IPS DF 6.9 (cell line): Measurements from ENCODE around the gene FNDC5.

Experiments
- DNase-seq: peaks from one replicate; pipeline ENCODE4 v3.0.0-alpha.2; 2013; ENCODE audit warnings: low read depth, low spot score
- H3K27ac ChIP-seq: one replicate; pipeline ENCODE4 v1.5.1; 2013; ENCODE audit warnings: low read length, control low read depth
- H3K27me3 ChIP-seq: 2 replicates; pipeline ENCODE4 v1.6.1; 2013; ENCODE audit warnings: mild to moderate bottlenecking, low read length; ENCODE audit not compliant: control insufficient read depth, insufficient read depth
- H3K36me3 ChIP-seq: 2 replicates; pipeline ENCODE4 v1.6.1; 2013; ENCODE audit warnings: low read length; ENCODE audit not compliant: control insufficient read depth, insufficient read depth
- H3K4me1 ChIP-seq: 2 replicates; pipeline ENCODE4 v1.6.1; 2013; ENCODE audit warnings: low read length; ENCODE audit not compliant: control insufficient read depth, insufficient read depth
- H3K4me3 ChIP-seq: 2 replicates; pipeline ENCODE4 v1.5.1; 2013; ENCODE audit warnings: mild to moderate bottlenecking, low read length
- H3K9me3 ChIP-seq: 2 replicates; pipeline ENCODE4 v1.6.1; 2013; ENCODE audit warnings: low read length, inconsistent platforms; ENCODE audit not compliant: control insufficient read depth, insufficient read depth
- WGBS: extraction: QIAGEN DNeasy Blood & Tissue Kit; methylation state at CpG from one replicate; pipeline ENCODE4 v1.1.7; 2013; ENCODE audit warnings: mixed read lengths, missing lambda C conversion rate; ENCODE audit not compliant: insufficient read length, insufficient coverage; 5-methylcytosine and 5-hydroxymethylcytosine counted together

FNDC5 gene

DNA sequence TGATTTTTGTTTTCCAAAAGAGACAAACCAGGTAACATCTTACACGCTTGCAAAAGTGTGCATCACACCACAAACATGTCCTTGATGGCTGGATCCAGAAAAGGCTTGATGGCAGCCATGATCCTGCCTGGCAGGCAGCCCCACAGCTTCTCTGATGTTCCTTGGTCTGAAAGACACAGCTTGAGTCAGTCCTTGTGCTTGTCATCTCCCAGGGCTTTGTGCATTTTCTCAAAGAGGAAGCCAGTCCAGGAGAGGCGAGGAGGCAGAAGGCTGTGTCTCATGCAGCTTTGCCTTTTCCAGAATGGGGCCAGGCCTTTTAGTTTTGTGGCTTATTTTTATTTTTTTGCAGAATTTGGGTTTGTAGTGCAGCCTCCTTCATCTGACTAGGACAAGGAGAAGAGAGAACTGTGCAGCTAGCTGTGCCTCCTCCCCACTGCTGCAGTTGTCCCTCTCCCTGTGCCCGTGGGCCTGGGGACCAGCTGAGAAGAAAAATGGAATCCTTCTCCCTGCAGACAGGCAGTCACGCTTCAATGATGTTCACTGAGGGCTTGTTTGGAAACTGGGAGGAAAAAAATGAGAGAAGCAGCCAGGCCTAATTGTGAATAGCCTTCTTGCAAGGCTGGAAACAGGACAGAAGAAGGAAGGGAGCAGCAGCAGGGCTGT lies 7.4 kb downstream of the FNDC5 start:
- no peaks in the 10 kb centered on the region for H3K27me3 ChIP-seq

DNA sequence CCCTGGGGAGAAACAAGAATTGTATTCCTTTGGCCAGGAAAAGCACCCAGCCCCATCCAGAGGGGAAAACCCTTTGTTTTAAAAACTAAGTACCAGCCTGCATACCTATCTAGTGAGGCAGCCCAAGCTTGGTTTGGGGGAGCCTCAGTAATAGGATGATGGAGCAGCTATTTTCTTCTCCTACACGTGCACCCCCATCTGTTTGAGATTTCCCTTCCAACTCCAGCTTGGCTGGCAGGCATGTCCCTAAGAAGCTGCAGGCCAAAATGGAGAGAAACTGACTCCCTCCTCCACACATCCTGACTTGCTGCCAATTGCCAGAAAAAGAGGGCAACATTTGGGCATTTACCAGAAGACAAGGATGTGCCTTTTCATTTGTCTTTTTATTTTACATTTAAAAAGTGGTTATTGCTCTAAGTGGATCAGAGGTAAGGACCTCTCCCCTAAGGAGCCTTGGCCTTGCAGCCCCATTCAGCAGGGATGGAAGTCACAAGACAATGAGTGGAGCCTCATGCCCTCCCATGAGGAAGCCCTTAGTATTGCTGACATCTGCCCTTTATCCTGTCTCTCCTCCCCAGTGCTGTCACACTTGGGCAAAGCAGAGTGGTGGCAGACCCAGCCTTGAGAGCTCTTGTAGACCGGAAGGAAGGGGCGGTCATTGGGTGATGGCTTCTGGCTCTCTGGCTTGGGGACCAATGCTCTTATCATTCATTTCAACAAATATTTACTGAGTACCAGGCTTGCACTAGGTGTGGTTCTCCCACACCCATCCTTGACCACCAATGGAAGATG lies 8.6 kb downstream of the FNDC5 start:
- WGBS = no CpG with 5 or more reads among the region's 3 CpGs
- no peak for DNase-seq
- no peak overlapping the region for H3K4me3 ChIP-seq
- H3K27ac ChIP-seq = no peak overlapping the region
- H3K27me3 ChIP-seq = no peaks in the 10 kb centered on the region
- H3K36me3 ChIP-seq = no peaks in the 10 kb centered on the region
- no peaks in the 10 kb centered on the region for H3K4me1 ChIP-seq
- no peaks in the 10 kb centered on the region for H3K9me3 ChIP-seq

More for the DNA sequence above, 7.4 kb downstream of the FNDC5 start:
- no CpG with 5 or more reads among the region's 4 CpGs for WGBS
- no peak for DNase-seq
- Histone ChIP-seq H3K4me1 (no peaks in the 10 kb centered on the region), H3K4me3 (no peak overlapping the region), H3K36me3 (no peaks in the 10 kb centered on the region), H3K27ac (no peak overlapping the region), H3K9me3 (no peaks in the 10 kb centered on the region)

DNA sequence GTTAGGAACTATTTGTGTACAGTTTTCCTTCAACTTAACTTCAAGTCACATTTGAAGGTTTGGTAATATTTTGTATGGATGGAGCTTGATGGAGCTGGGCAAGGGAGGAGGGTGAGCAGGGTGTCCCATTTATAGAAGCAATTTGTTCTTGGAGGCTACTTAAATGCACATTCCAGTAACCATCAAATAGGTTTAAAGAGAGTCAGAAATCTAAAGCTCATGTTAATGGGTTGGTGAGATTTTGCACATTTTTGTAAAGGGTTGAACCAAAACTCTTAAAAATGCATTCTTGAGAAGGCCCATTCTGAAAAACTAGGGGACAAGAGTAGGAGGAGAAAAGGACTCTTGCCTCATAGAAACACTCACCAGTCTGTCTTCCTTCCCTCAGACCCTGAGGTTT lies 10.1 kb downstream of the FNDC5 start:
- H3K36me3 ChIP-seq = no peaks in the 10 kb centered on the region
- no peak overlapping the region for H3K4me3 ChIP-seq
- no peaks in the 10 kb centered on the region for H3K4me1 ChIP-seq
- DNase-seq = no peak
- H3K9me3 ChIP-seq = no peaks in the 10 kb centered on the region
- no peaks in the 10 kb centered on the region for H3K27me3 ChIP-seq
- no peak overlapping the region for H3K27ac ChIP-seq

DNA sequence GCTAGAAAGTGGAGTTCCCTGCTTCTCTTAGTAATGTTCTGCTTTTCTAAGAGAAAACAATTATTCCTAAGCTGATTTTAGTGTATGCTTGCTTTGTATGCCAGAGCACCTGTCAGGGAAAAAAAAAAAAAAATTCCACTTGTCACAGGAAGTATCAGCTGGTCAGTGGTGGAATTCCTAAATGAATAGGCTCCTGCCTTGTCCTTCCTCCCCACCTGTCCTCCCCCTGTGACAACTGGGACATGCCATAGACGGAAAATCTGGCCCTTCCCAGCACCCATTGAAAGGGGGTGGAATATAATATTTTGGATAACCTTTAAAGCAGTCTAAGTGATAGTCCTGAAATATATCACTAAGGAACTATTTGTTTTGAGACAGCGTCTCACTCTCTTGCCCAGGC lies 10.8 kb downstream of the FNDC5 start:
- no CpG with 5 or more reads among the region's 2 CpGs for WGBS
- H3K9me3 ChIP-seq = no peaks in the 10 kb centered on the region
- H3K27me3 ChIP-seq = no peaks in the 10 kb centered on the region
- H3K4me1 ChIP-seq = no peaks in the 10 kb centered on the region
- H3K27ac ChIP-seq = no peak overlapping the region
- H3K36me3 ChIP-seq = no peaks in the 10 kb centered on the region
- no peak overlapping the region for H3K4me3 ChIP-seq
- no peak for DNase-seq

DNA sequence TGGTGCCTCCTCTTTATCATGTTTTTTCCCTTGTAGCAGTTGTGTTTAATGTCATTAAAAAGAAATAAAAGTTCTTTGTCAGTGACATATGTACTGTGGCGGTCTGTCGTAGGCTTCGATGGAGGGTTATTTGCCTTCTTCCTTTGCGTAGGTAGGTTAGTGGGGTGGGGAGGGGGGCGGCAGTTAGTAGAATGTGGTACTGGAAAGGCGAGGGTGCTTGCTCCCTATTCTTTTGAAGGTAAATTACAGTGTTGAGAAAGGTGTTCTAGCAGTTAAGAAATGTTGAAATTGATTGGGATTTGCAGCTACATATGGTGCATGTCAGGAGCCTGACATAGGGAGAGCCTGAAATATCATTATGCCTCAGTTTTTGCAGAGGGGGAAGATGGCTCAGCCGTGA lies 11.9 kb downstream of the FNDC5 start:
- H3K27ac ChIP-seq = no peak overlapping the region
- no peaks in the 10 kb centered on the region for H3K36me3 ChIP-seq
- WGBS = no CpG with 5 or more reads among the region's 7 CpGs
- no peak for DNase-seq
- H3K27me3 ChIP-seq = no peaks in the 10 kb centered on the region
- no peak overlapping the region for H3K4me3 ChIP-seq
- no peaks in the 10 kb centered on the region for H3K4me1 ChIP-seq
- no peaks in the 10 kb centered on the region for H3K9me3 ChIP-seq

DNA sequence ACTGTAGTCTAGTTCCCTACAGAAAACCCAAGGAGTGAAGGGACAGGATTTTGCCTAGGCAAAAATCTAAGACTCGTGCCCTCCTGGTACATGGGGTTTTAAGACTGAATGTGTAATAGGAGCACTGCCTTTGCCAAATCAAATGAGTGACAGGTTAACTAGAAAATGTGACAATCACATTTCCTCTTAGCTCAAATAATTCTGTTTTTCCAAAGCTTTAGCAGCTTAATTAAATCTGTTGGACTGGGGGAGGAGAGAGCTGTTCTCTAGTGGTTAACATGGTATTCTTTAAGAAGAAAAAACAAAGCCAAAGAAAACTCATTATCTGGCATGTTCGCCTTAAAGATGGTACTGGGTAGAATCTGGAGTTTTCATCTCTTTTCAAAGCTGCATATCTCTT lies 12.6 kb downstream of the FNDC5 start:
- Histone ChIP-seq H3K36me3 (no peaks in the 10 kb centered on the region), H3K9me3 (no peaks in the 10 kb centered on the region), H3K4me1 (no peaks in the 10 kb centered on the region), H3K27me3 (no peaks in the 10 kb centered on the region), H3K27ac (no peak overlapping the region), H3K4me3 (no peak overlapping the region)
- no peak for DNase-seq
- no CpG with 5 or more reads among the region's 2 CpGs for WGBS

DNA sequence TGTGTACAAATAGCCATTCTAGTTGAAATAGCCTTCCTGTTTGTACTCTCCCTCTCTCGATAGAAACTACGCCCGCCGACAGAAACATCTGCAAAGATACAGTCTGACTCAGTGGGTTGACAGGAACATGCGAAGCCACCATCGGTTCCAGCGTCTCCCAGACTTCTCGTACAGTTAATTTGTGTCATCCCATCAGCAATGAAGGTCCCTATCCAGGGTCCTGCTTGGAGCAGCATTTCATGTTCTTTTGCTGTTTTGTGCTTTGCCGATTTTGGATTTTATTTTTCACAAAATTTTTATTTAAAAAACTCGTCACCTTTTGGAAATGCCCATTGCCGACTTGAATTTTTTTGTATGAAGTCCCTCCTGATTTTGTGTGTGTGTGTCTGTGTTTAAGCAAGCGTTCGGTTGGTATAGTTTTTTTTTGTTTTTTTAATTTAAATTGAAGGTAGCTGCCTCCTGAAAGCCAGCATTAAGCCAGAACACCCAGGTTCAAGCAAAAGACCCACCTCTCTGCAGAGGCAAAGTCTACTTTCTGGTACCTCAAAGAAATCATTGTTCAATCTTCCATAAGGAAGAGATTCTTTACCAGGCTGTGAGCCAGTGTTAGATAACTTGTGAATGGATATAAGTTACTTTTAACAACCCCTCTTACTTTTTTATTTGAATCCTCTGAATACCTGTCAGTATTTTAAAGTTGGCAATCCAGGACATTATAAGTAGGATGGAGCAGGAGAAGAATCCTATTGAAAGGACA lies 14.7 kb downstream of the FNDC5 start:
- H3K4me1 ChIP-seq = no peaks in the 10 kb centered on the region
- H3K27me3 ChIP-seq = no peaks in the 10 kb centered on the region
- H3K4me3 ChIP-seq = no peak overlapping the region
- no peak overlapping the region for H3K27ac ChIP-seq
- no peak for DNase-seq
- H3K9me3 ChIP-seq = no peaks in the 10 kb centered on the region
- 0 out of 2 replicates have a peak, but pooled peaks cover 2% of the 10 kb centered on the region for H3K36me3 ChIP-seq
- 100% methylated on average over 2 of the region's 13 CpGs for WGBS

DNA sequence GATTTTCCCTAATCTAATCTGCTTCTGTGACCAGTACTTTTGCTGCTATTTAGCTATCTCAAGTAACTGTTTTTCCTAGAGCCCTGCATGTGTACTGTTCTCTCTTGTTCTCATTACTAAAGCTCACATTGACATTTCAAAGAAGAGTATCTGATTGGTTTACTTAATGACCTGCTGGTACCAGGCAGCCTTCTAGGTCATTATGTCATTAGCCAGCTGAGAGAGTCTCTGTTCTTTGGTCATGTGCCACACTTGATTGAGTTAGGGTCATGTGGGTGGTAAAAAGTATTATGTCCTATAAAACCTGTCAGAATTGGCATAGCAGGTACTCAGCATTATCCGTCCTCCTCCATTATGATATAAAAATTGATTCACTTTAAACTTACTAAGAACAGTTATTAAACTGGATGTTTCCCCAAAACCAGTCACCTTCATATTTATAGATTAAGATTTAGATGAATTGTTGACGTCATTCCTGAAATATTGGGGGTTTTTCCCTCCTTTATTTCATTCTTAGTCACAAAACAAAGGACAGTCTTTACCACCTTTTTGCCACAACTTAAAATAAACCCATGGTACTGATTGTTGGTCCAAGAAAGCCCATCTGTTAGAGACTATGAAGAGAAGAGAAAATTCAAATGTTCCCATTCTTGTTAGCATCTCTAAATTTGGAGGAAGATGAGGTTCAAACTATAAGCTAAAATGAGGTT lies 22.2 kb downstream of the FNDC5 start:
- Histone ChIP-seq H3K4me3 (no peak overlapping the region), H3K9me3 (no peaks in the 10 kb centered on the region), H3K27me3 (no peaks in the 10 kb centered on the region), H3K27ac (no peak overlapping the region), H3K36me3 (0 out of 2 replicates have a peak, but pooled peaks cover 2% of the 10 kb centered on the region), H3K4me1 (no peaks in the 10 kb centered on the region)
- WGBS = no CpG with 5 or more reads among the region's 2 CpGs
- DNase-seq = no peak

DNA sequence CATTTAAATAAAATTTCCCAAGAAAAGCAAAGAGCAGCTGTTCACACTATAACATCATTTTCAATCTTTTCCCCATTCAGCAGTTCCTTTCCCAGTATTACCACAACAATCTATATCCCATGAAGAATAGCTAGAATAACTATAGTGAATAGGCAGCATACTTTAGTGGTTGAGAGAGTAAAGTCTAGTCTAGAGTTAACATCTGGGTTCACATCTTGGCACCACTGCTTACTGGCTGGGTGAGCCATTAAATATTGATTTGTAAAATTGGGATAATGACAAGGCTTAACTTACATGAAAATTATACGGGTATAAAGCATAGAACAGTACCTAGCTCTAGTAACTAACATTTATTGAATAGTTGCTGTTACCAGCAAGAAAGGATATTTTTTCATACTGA lies 38.8 kb downstream of the FNDC5 start:
- Histone ChIP-seq H3K4me1 (no peaks in the 10 kb centered on the region), H3K27me3 (no peaks in the 10 kb centered on the region), H3K27ac (no peak overlapping the region), H3K4me3 (no peak overlapping the region), H3K9me3 (no peaks in the 10 kb centered on the region), H3K36me3 (peaks cover 6% of the 10 kb centered on the region; the same call in 1 of the 2 replicates)
- DNase-seq = no peak
- no CpG with 5 or more reads among the region's 1 CpG for WGBS
